ENCODE data around the gene C17orf67.

Gene C17orf67, protein sequence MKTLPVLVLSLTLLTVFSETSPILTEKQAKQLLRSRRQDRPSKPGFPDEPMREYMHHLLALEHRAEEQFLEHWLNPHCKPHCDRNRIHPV

DNA sequence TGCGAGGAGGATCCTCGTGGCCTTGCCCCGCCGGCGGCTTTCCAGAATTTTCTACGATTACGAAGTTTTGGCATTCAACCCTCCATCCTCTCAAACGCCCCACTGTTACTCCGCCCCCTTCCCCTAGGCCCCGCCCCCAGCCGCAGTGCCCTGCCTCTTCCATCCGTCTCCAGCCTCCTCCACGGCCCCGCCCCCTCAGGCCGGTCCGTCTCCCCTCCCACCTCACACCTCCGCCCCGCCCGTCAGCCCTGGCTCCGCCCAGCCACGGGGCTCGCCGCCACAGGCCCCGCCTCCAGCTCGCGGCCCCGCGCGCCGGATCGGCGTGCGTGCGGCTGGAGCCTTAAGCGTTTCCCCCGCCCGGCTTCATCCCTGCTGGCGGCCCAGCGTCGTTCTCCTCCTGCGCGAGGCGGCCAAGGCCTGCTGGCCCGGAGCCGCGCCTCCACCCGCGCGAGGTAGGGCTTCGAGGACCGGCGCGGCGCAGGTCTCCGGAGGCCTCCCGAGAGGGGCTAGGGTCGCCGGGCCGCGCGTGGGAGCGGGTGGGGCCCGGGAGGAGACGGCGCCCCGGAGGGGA, at the start of gene C17orf67, which contains the start of gene DGKE:
Gene C17orf67, minus strand, starts transcription at position 112 of the 571 bp plus-strand sequence. CDS start 18,110 bp downstream, outside the sequence.
Gene DGKE, plus strand, starts transcription at position 343 of the 571 bp plus-strand sequence. CDS start 645 bp downstream, outside the sequence.
- DNase-seq = peak; percentile 97

DNA sequence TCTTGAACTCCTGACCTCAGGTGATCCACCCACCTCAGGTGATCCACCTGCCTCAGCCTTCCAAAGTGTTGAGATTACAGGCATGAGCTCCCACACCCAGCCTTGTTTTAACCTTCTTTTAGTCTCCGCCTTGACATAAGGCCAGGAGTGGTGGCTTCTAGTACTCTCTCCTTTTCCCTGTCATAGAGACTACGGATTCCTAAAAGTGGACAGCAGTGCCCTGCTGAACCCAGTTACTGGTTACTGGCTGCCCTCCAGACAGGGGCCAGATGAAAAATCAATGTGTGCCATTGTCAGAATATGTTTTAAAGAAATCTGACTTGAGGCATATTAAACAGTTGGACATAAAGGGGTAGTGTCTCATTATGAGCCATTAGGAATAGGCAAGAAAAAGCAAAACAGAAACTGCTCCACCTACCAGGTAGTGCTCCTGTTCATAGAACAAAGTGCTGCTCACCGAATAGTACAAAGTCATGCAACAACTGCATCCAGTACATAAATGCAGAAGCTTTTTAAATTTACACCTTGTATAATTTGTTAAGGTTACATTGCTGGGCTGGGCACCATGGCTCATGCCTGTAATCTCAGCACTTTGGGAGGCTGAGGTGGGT, 48.1 kb upstream of the C17orf67 start:
- no peak for DNase-seq

DNA sequence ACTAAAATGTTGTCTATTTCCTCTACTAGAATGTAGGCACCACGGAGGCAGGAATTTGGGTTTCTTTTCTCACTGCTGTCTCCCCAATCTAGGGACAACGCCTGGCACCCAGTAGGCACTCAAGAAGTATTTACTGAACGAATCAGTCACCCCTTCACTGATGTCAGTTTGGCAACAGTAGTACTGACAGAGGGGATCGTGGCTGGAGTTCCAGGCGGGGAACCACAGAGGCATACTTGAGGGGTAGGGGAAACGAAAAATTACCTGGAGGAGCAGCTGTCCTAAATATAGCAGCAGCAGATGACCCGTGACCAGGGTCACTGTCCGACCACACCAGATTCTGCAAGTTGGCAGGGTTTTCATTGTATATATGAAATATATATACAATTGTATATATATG, 46.9 kb upstream of the C17orf67 start:
- no peak for DNase-seq

- no peak for DNase-seq
Measured at GRCh38 chr17:56880133-56880532, 46.4 kb upstream of the C17orf67 start.

GRCh38 chr17:56879280-56879679, 45.6 kb upstream of the C17orf67 start:
- DNase-seq = no peak

DNA sequence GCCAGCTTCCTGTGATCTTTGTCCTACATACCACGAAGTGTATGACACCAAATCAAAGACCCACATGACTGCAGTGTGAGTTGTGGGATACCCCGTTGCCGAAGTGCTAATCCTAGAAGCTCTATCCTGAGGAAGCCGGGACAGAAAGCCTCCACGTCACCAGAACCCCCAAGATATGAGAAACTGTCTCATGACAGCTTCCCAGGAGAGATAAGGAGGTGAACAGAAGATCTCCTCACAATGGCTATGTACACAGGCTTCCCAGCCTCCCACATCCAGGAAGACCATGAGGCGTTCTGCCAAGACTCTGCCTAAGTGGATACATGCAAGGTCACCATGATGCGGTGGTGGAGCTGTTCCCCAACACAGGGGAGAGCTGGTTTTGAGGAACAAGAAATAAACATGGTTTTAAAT, 43.1 kb upstream of the C17orf67 start:
- no peak for DNase-seq

DNA sequence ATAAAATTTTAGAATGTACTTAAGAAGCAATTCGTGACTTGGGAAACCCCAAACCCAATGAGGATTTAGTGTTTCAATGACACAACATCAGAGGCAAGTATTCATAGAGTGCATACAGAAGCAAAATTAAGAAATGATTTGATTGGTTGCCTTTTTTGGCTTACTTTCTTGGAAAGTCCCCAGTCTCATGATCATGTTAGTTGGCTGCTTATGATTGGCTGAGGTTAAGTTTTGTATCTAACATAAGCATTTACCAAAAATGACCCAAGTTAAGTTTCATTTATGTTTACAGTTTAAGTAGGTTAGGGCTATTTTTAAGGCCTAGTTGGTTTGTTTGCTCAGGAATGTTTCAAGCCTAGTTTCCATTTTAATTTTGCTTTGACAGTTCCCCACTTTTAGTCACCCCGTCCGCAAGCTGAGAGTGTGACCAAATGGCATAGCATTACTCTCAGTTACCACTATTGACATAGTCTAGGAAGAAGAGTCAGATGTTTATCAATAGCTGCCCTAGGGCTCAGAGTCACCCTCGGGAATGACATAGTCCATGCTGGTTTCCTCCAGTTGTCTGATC, 36.4 kb upstream of the C17orf67 start:
- no peak for DNase-seq

- DNase-seq = no peak
Measured at GRCh38 chr17:56868716-56869115, 35.0 kb upstream of the C17orf67 start.

- no peak for DNase-seq
Measured at GRCh38 chr17:56867948-56868376, 34.2 kb upstream of the C17orf67 start.

DNA sequence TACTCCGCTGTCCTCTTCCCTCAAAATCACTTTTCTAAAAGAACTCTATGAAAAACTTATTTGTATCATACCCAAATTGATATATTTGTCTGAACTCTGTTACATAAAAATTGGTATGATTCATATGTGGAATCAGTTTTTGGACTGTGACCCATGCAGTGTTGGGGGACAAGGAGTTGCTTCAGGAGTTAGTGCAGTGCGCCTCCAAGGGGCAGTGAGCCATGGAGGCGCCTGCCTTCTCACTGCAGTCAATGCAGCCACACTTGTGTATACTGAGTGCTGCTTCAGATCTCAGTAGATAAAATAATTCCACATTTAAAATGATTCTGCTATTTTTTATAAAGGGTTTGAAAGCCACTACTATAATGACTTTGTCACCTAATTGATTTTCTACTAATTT, 32.8 kb upstream of the C17orf67 start:
- no peak for DNase-seq

GRCh38 chr17:56866076-56866475, 32.4 kb upstream of the C17orf67 start:
- DNase-seq = no peak

- no peak for DNase-seq
Measured at GRCh38 chr17:56863974-56864373, 30.3 kb upstream of the C17orf67 start.

GRCh38 chr17:56861899-56862298, 28.2 kb upstream of the C17orf67 start:
- no peak for DNase-seq

- DNase-seq = no peak
Measured at GRCh38 chr17:56851008-56851407, 17.3 kb upstream of the C17orf67 start.

- no peak for DNase-seq
Measured at GRCh38 chr17:56850591-56850990, 16.9 kb upstream of the C17orf67 start.

- DNase-seq = no peak
Measured at GRCh38 chr17:56849131-56849530, 15.4 kb upstream of the C17orf67 start.

DNA sequence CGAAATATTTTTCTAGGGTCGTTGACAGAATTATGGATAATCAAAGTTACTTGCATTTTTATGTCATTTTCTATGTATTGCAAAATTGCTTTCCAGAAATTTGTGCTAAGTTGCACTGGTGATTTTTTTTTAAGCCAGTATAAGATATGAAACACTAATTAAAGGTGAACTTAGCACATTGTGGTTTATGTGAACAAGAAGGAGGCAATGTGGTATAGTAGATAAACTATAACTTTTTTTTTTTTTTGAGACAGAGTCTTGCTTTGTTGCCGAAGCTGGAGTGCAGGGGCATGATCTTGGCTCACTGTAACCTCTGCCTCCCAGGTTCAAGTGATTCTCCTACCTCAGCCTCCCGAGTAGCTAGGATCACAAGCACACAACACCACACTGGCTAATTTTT, 13.4 kb upstream of the C17orf67 start:
- DNase-seq = no peak

DNA sequence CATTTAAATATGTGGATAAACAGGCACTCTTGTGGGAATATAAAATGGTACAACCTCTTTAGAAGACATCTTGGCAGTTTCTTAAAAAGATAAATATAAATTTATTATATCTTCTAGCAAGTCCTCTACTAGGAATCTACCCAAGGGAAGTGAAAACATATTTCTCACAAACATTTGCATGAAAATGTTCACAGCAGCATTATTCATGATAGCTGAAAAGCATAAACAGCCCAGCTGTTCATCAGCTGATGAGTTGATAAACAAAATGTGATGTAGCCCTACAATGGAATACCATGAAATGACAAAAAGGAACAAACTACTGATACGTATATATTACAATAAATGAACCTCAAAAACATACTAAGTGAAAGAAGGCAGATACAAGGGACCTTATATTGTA, 12.2 kb upstream of the C17orf67 start:
- DNase-seq = no peak

DNA sequence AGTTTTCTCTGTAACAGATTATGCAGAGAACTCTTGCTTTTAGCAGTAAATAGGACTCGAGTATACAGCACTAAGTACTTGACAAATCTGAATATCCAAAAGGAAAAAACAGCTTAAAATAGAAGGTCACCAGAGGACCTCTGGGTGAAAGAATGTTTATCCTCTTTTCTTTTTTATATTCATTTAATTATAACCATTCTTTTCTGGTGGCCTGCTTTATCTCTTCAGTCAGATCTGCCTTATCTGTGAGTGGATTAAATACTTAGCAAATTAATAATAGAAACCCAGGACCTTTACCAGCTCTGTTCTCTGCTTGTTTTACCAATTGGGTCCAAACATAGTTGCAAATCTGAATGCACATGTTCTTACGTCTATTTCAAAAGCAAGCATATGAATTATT, 8.9 kb upstream of the C17orf67 start:
- DNase-seq = no peak

- no peak for DNase-seq
Measured at GRCh38 chr17:56838687-56839086, 5.0 kb upstream of the C17orf67 start.

DNA sequence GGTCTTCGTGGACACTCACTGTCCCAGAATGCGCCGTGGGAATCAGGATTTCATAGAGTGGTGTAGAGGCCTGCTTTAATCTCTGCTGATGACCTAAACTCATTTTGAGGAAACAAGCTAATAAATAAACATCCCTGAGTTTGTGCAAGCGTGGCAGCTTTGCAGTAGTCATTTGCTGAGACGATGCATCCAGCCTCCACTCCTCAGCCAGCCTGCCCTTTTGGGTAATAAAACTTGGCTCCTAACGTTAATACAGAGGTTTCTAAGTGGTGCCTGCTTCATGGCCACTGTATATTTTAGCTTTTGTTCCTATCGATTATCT, 1.5 kb upstream of the C17orf67 start:
- no peak for DNase-seq

DNA sequence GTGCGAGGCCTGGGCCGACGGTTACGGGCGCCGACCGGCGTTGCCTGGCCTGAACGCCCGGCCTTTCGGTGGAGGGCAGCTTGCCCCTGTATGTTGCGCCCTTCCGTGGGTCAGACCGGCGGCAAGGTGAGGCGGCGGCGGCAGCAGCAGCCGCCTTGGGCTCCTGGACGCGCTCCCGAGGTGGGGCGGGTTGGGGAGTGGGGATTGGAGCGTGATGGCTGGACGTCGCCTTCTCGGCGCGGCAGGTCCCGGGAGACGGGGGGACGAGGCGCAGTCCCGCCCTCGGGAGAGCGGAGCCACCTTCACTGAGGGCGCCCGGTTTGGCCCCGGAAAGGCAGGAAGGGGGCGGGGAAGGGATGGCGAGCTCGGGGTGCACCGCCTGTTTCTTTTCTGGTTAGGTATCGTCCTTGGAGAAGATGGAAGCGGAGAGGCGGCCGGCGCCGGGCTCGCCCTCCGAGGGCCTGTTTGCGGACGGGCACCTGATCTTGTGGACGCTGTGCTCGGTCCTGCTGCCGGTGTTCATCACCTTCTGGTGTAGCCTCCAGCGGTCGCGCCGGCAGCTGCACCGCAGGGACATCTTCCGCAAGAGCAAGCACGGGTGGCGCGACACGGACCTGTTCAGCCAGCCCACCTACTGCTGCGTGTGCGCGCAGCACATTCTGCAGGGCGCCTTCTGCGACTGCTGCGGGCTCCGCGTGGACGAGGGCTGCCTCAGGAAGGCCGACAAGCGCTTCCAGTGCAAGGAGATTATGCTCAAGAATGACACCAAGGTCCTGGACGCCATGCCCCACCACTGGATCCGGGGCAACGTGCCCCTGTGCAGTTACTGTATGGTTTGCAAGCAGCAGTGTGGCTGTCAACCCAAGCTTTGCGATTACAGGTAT, 902 bp upstream of the C17orf67 start:
- DNase-seq = peak; percentile 69

- peak; percentile 86 for DNase-seq
Measured at GRCh38 chr17:56833057-56833808, 487 bp downstream of the C17orf67 start.

Data from stimulated activated naive CD4-positive, alpha-beta T cell treated with Interleukin-2 at 50 U/mL for 16 hours (primary cell).